Endothelial cell of umbilical vein (primary cell): Measurements from ENCODE around the gene C3orf49. TPM values are rescaled to one million over a fixed set of nuclear protein-coding genes. Genes with fewer than 3 reads are reported as not detected.

ENCODE experiments used
- BruUV-seq: library from RNA; stranded (reverse); fragments of 400-500 nt; replicated peaks from 2 replicates; lab custom pipeline; 2021; lab: Mats Ljungman, UMichigan
- CTCF ChIA-PET: fragments of 300-600, 350-600 bp; sonication (Branson Sonifier 250); formaldehyde crosslinking; loops from one replicate; lab custom pipeline; 2021; ENCODE audit warnings: antibody characterized with exemption, inconsistent platforms; lab: Charles Lee
- POLR2A ChIA-PET: fragments of 300-600, 350-600 bp; sonication (Branson Sonifier 250); formaldehyde crosslinking; loops from one replicate; lab custom pipeline; 2021; ENCODE audit warnings: antibody characterized with exemption, inconsistent platforms; lab: Charles Lee
- DNase-seq: peaks from one replicate; pipeline ENCODE4 v3.0.0-alpha.2; 2011; ENCODE audit warnings: low read depth, low spot score
- FAIRE-seq: peaks from 2 replicates; lab custom pipeline; 2011; peaks lifted over from hg19 to GRCh38; lab: Jason Lieb, UNC
- H2AFZ ChIP-seq: 2 replicates; pipeline ENCODE4 v1.6.0; 2012; ENCODE audit warnings: low read depth, low read length, control low read depth, inconsistent platforms
- H3K27ac ChIP-seq: 2 replicates; pipeline ENCODE4 v1.5.1; 2011; ENCODE audit warnings: low read depth, mild to moderate bottlenecking, control low read depth, low read length, moderate library complexity; ENCODE audit not compliant: insufficient read depth
- H3K27me3 ChIP-seq, 2 experiments: 2 replicates each; pipeline versions ENCODE4 v1.6.0 to v1.6.1; 2011; ENCODE audit warnings: low read length in 2 of 2, mixed read lengths in 1 of 2; ENCODE audit not compliant: control insufficient read depth in 2 of 2, insufficient read depth in 2 of 2
- H3K36me3 ChIP-seq, 2 experiments: 2 replicates in 1 of 2; 3 replicates in 1 of 2; pipeline ENCODE4 v1.5.1; 2011; ENCODE audit warnings: low read length in 2 of 2, mild to moderate bottlenecking in 1 of 2, moderate library complexity in 1 of 2; ENCODE audit not compliant: control insufficient read depth in 2 of 2, insufficient read depth in 2 of 2; ENCODE audit errors: extremely low read depth in 1 of 2
- H3K4me1 ChIP-seq: 3 replicates; pipeline ENCODE4 v1.5.1; 2011; ENCODE audit warnings: mild to moderate bottlenecking, low read length; ENCODE audit not compliant: control insufficient read depth, insufficient read depth; ENCODE audit errors: extremely low read depth
- H3K4me2 ChIP-seq: 2 replicates; pipeline ENCODE4 v1.6.1; 2011; ENCODE audit warnings: low read length, control low read depth, mixed read lengths; ENCODE audit not compliant: insufficient read depth
- H3K4me3 ChIP-seq, 3 experiments: fragments of 200-600 bp in 1 of 3; sonication (generic), shearing (Covaris generic) in 1 of 3; replicated peaks in 1 of 3; 2 replicates each; pipeline ENCODE4 v1.5.1; 2011 to 2016; ENCODE audit warnings: control low read depth in 3 of 3, low read length in 3 of 3, mild to moderate bottlenecking in 2 of 3, inconsistent platforms in 1 of 3, low read depth in 1 of 3, moderate library complexity in 1 of 3; ENCODE audit not compliant: insufficient read depth in 1 of 3
- H3K79me2 ChIP-seq: 2 replicates; pipeline ENCODE4 v1.6.0; 2012; ENCODE audit warnings: low read length, inconsistent platforms; ENCODE audit not compliant: control insufficient read depth, insufficient read depth
- H3K9ac ChIP-seq: replicated peaks from 2 replicates; pipeline ENCODE3; 2011; ENCODE audit warnings: low read length, control low read depth; ENCODE audit not compliant: insufficient read depth; ENCODE audit errors: extremely low read depth
- H3K9me1 ChIP-seq: replicated peaks from 3 replicates; pipeline ENCODE4 v1.6.0; 2011; ENCODE audit warnings: mild to moderate bottlenecking, low read length; ENCODE audit not compliant: control insufficient read depth, insufficient read depth; ENCODE audit errors: extremely low read depth
- H3K9me3 ChIP-seq: replicated peaks from 2 replicates; pipeline ENCODE4 v1.5.1; 2012; ENCODE audit warnings: low read length, inconsistent platforms; ENCODE audit not compliant: control insufficient read depth, insufficient read depth
- H4K20me1 ChIP-seq: replicated peaks from 2 replicates; pipeline ENCODE3; 2011; ENCODE audit warnings: mild to moderate bottlenecking, low read length; ENCODE audit not compliant: control insufficient read depth, insufficient read depth; ENCODE audit errors: extremely low read depth
- EZH2 ChIP-seq: IDR thresholded peaks from 2 replicates; pipeline ENCODE4 v1.6.1; 2012; ENCODE audit warnings: borderline replicate concordance, low read depth, mild to moderate bottlenecking, moderate library complexity, low read length, inconsistent platforms; ENCODE audit not compliant: severe bottlenecking
- FOS ChIP-seq: IDR thresholded peaks from 2 replicates; pipeline ENCODE4 v1.6.1; 2011; ENCODE audit warnings: mild to moderate bottlenecking, low read length, moderate library complexity, borderline replicate concordance; ENCODE audit not compliant: insufficient read depth
- GATA2 ChIP-seq: IDR thresholded peaks from 2 replicates; pipeline ENCODE4 v1.7.0; 2011; ENCODE audit warnings: low read depth, mild to moderate bottlenecking, moderate library complexity, mixed read lengths, low read length; ENCODE audit not compliant: insufficient read length, insufficient read depth
- JUN ChIP-seq: IDR thresholded peaks from 2 replicates; pipeline ENCODE4 v1.6.1; 2011; ENCODE audit warnings: borderline replicate concordance, low read depth; ENCODE audit not compliant: insufficient read length, insufficient read depth
- MYC ChIP-seq: IDR thresholded peaks from one replicate; pipeline ENCODE4 v1.6.1; 2011; ENCODE audit warnings: mild to moderate bottlenecking, low read depth, low read length
- POLR2A ChIP-seq: IDR thresholded peaks from 2 replicates; pipeline ENCODE4 v1.6.1; 2012; ENCODE audit warnings: low read depth, mild to moderate bottlenecking, control low read depth, low read length
- POLR2AphosphoS5 ChIP-seq: IDR thresholded peaks from 2 replicates; pipeline ENCODE4 v1.6.1; 2012; ENCODE audit warnings: low read depth, mild to moderate bottlenecking, control low read depth, low read length, moderate library complexity; ENCODE audit not compliant: insufficient read depth
- dilution Hi-C: fragments of 300-500 bp; cut with MboI; formaldehyde crosslinking; loops from one replicate; pipeline ENCODE4 v1.15.0; 2019; ENCODE audit warnings: low sequenced_read_pairs; ENCODE audit not compliant: extremely low pct_ligation_motif_present
- intact Hi-C: fragments of 100-400 bp; cut with micrococcal nuclease; formaldehyde crosslinking; loops from one replicate; pipeline ENCODE4 v1.10.0; 2022
- polyA plus RNA-seq, 4 experiments: library from polyadenylated mRNA; depleted of rRNA in 3 of 4; stranded (reverse) in 3 of 4; unstranded in 1 of 4; fragments of >200 nt; gene quantifications; 2 replicates each; pipeline versions ENCODE4 v1.2.1 to v1.2.3, GENCODE V29; 2011 to 2012; ENCODE audit warnings: missing spikeins in 1 of 4
- total RNA-seq: library from RNA; stranded (reverse); gene quantifications from 2 replicates; pipeline ENCODE4 v1.2.3, GENCODE V29; 2021
- TF ChIP-seq, protein P1 (sequence below), 2 donors: IDR thresholded peaks; 1 replicate in 1 of 2; 2 replicates in 1 of 2; pipeline ENCODE4 v1.5.1; 2011; ENCODE audit warnings: low read length in 2 of 2, mild to moderate bottlenecking in 2 of 2, moderate library complexity in 2 of 2, control low read depth in 1 of 2, inconsistent platforms in 1 of 2, low read depth in 1 of 2; ENCODE audit not compliant: insufficient read depth in 1 of 2; ENCODE audit errors: extremely low read depth in 1 of 2
- TF ChIP-seq, protein P2 (sequence below): IDR thresholded peaks from 2 replicates; pipeline ENCODE4 v1.6.1; 2011; ENCODE audit not compliant: insufficient read depth, insufficient read length

Gene C3orf49
- total and polyA plus RNA-seq, 2 donors (not counting 3 experiments of a cell fraction or from before 2014, with no cell fraction given): not detected

DNA sequence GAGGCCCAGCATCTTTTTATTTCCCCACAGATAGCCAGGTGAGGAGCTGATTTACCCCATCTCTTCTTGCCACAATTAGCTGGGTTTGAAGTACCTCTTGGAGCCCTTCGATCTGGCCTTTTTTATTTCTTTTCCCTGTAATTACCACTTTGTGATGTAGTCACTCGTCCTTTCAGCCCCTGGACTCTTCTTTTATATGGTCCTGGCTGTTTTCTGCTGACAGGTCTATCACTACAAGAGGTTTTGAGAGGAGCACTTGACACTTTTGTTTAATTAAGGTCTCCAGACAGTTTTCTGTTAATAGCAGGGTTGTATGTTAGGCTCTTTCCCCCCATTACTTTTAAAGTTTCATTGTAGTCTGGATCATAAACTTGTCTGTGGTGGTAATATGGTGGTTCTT, 56.4 kb downstream of the C3orf49 start:
- H3K9me1 ChIP-seq: no peaks in the 10 kb centered on the region
- no peak overlapping the region for H3K9ac ChIP-seq
- no peaks in the 10 kb centered on the region for H3K27me3 ChIP-seq
- TF ChIP-seq, protein P1, sequence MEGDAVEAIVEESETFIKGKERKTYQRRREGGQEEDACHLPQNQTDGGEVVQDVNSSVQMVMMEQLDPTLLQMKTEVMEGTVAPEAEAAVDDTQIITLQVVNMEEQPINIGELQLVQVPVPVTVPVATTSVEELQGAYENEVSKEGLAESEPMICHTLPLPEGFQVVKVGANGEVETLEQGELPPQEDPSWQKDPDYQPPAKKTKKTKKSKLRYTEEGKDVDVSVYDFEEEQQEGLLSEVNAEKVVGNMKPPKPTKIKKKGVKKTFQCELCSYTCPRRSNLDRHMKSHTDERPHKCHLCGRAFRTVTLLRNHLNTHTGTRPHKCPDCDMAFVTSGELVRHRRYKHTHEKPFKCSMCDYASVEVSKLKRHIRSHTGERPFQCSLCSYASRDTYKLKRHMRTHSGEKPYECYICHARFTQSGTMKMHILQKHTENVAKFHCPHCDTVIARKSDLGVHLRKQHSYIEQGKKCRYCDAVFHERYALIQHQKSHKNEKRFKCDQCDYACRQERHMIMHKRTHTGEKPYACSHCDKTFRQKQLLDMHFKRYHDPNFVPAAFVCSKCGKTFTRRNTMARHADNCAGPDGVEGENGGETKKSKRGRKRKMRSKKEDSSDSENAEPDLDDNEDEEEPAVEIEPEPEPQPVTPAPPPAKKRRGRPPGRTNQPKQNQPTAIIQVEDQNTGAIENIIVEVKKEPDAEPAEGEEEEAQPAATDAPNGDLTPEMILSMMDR (IDR thresholded peaks at IDR 0.05; ENCODE audit: extremely low read depth in 1 of 2, insufficient read depth in 1 of 2, low read depth in 1 of 2, low read length in 2 of 2): no peak
- TF ChIP-seq, protein P2, sequence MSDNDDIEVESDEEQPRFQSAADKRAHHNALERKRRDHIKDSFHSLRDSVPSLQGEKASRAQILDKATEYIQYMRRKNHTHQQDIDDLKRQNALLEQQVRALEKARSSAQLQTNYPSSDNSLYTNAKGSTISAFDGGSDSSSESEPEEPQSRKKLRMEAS: no peak
- TF ChIP-seq POLR2A (no peak), MYC (no peak), EZH2 (no peak), JUN (no peak), FOS (no peak), POLR2AphosphoS5 (no peak), GATA2 (no peak)
- H3K4me3 ChIP-seq: no peak overlapping the region
- dilution Hi-C loops (no loop called here), intact Hi-C loops (no loop called here)
- peaks cover 2% of the 10 kb centered on the region for H3K4me1 ChIP-seq
- no peak for DNase-seq
- peaks cover 5% of the 10 kb centered on the region for H4K20me1 ChIP-seq
- no peaks in the 10 kb centered on the region for H3K36me3 ChIP-seq
- no peak for FAIRE-seq
- no peaks in the 10 kb centered on the region for H3K9me3 ChIP-seq
- ChIA-PET POLR2A (interaction anchor here (0.6 kb wide), 1 partner anchor 9 kb away, joined by 3 read pairs; no protein-coding TSS in a partner anchor), CTCF (no interaction called here)
- H2AFZ ChIP-seq: no peak overlapping the region
- no TSS peak for BruUV-seq
- no peak overlapping the region for H3K27ac ChIP-seq
- no peak overlapping the region for H3K4me2 ChIP-seq
- H3K79me2 ChIP-seq: peaks cover 62% of the 10 kb centered on the region
